GM23338 (cell line): ENCODE measurements around the gene STARD3. TPM values are rescaled to one million over a fixed set of nuclear protein-coding genes. Genes with fewer than 3 reads are reported as not detected.

Experiments
- ATAC-seq: fragments of 200-7000 bp; cut with Tn5 transposase; 3 replicates; pipeline ENCODE4 v1.9.1; 2020
- DNase-seq: peaks from one replicate; pipeline ENCODE4 v3.0.0-alpha.2; 2015; ENCODE audit warnings: low spot score
- H2AFZ ChIP-seq: fragments of 200-600 bp; sonication (generic); 2 replicates; pipeline ENCODE4 v1.8.0; 2016; ENCODE audit warnings: antibody characterized with exemption, mild to moderate bottlenecking, moderate library complexity
- H3F3A ChIP-seq: fragments of 200-600 bp; sonication (generic); replicated peaks from 2 replicates; pipeline ENCODE4 v1.8.0; 2017; ENCODE audit warnings: antibody characterized with exemption, mixed run types, low read depth
- H3K27ac ChIP-seq: fragments of 200-600 bp; sonication (generic); 2 replicates; pipeline ENCODE4 v1.6.1; 2016; ENCODE audit warnings: low read depth
- H3K27me3 ChIP-seq: fragments of 200-600 bp; sonication (generic); 2 replicates; pipeline ENCODE4 v1.8.0; 2016; ENCODE audit warnings: mild to moderate bottlenecking, mixed run types, moderate library complexity; ENCODE audit not compliant: insufficient read depth
- H3K36me3 ChIP-seq: fragments of 200-600 bp; sonication (generic); 2 replicates; pipeline ENCODE4 v1.8.0; 2016; ENCODE audit warnings: mild to moderate bottlenecking; ENCODE audit not compliant: insufficient read depth
- H3K4me1 ChIP-seq: fragments of 200-600 bp; sonication (generic); 2 replicates; pipeline ENCODE4 v1.8.0; 2016; ENCODE audit warnings: mild to moderate bottlenecking, moderate library complexity; ENCODE audit not compliant: insufficient read depth
- H3K4me2 ChIP-seq: fragments of 200-600 bp; sonication (generic); 2 replicates; pipeline ENCODE4 v1.7.1; 2017; ENCODE audit warnings: mixed run types
- H3K4me3 ChIP-seq: fragments of 200-600 bp; sonication (generic); 2 replicates; pipeline ENCODE4 v1.6.1; 2016; ENCODE audit warnings: mixed run types
- H3K79me2 ChIP-seq: fragments of 200-600 bp; sonication (generic); replicated peaks from 2 replicates; pipeline ENCODE4 v1.8.0; 2017; ENCODE audit warnings: mild to moderate bottlenecking; ENCODE audit not compliant: insufficient read depth
- H3K9me2 ChIP-seq: fragments of 200-600 bp; sonication (generic); 2 replicates; pipeline ENCODE4 v1.8.0; 2017; ENCODE audit not compliant: insufficient read depth
- H4K20me1 ChIP-seq: fragments of 200-600 bp; sonication (generic); replicated peaks from 2 replicates; pipeline ENCODE4 v1.8.0; 2017; ENCODE audit warnings: mild to moderate bottlenecking; ENCODE audit not compliant: insufficient read depth
- H3K27ac Mint-ChIP-seq: 2 replicates; pipeline ENCODE4 v1.8.0; 2020; ENCODE audit warnings: inconsistent platforms, mild to moderate bottlenecking, moderate library complexity, mixed read lengths
- H3K27me3 Mint-ChIP-seq: 3 replicates; pipeline ENCODE4 v1.8.0; 2022; ENCODE audit warnings: low read depth, mild to moderate bottlenecking, moderate library complexity, mixed read lengths, inconsistent platforms; ENCODE audit not compliant: insufficient read depth, poor library complexity
- H3K36me3 Mint-ChIP-seq: 3 replicates; pipeline ENCODE4 v1.8.0; 2021; ENCODE audit warnings: low read depth, mild to moderate bottlenecking, inconsistent platforms, moderate library complexity, mixed read lengths
- H3K4me1 Mint-ChIP-seq: 3 replicates; pipeline ENCODE4 v1.8.0; 2020; ENCODE audit warnings: mild to moderate bottlenecking, inconsistent platforms, mixed read lengths
- H3K4me3 Mint-ChIP-seq: 3 replicates; pipeline ENCODE4 v1.8.0; 2021; ENCODE audit warnings: moderate library complexity, mild to moderate bottlenecking, inconsistent platforms, mixed read lengths
- H3K9me3 Mint-ChIP-seq: 3 replicates; pipeline ENCODE4 v1.8.0; 2020; ENCODE audit warnings: moderate library complexity, mild to moderate bottlenecking, inconsistent platforms, mixed read lengths
- CREB1 ChIP-seq: fragments of 250-450 bp; sonication (Bioruptor Pico); IDR thresholded peaks from 2 replicates; pipeline ENCODE4 v1.5.0; 2020; ENCODE audit warnings: low read depth, mild to moderate bottlenecking, moderate library complexity
- CTCF ChIP-seq, 2 experiments: fragments of 200-600 bp in 1 of 2; sonication (generic) in 1 of 2; conservative IDR thresholded peaks; 2 replicates each; pipeline versions ENCODE4 v1.5.1 to v1.6.1; 2016 to 2017; ENCODE audit warnings: antibody characterized with exemption in 2 of 2, low read depth in 2 of 2, mild to moderate bottlenecking in 2 of 2, moderate library complexity in 1 of 2
- ETS1 ChIP-seq: IDR thresholded peaks from 2 replicates; pipeline ENCODE4 v1.6.1; 2016; ENCODE audit warnings: antibody characterized with exemption
- EZH2 ChIP-seq: fragments of 200-600 bp; sonication (generic); IDR thresholded peaks from one replicate; pipeline ENCODE4 v1.8.0; 2017; ENCODE audit warnings: antibody characterized with exemption, mild to moderate bottlenecking, low read depth; ENCODE audit not compliant: unreplicated experiment
- EZH2phosphoT487 ChIP-seq: fragments of 200-600 bp; sonication (generic); IDR thresholded peaks from one replicate; pipeline ENCODE4 v1.8.1; 2018; ENCODE audit warnings: antibody characterized with exemption; ENCODE audit not compliant: unreplicated experiment
- JUNB ChIP-seq: IDR thresholded peaks from one replicate; pipeline ENCODE4 v1.6.1; 2016; ENCODE audit warnings: antibody characterized with exemption; ENCODE audit not compliant: unreplicated experiment
- NANOG ChIP-seq: IDR thresholded peaks from 2 replicates; pipeline ENCODE4 v1.6.1; 2016; ENCODE audit warnings: antibody characterized with exemption, borderline replicate concordance
- POLR2AphosphoS5 ChIP-seq: IDR thresholded peaks from 2 replicates; pipeline ENCODE4 v1.6.1; 2016; ENCODE audit warnings: antibody characterized with exemption, low read depth
- STAT1 ChIP-seq: IDR thresholded peaks from one replicate; pipeline ENCODE4 v1.6.1; 2016; ENCODE audit warnings: antibody characterized with exemption; ENCODE audit not compliant: unreplicated experiment
- ZNF114 ChIP-seq: fragments of 250-450 bp; sonication (Bioruptor Pico); IDR thresholded peaks from 2 replicates; pipeline ENCODE4 v1.5.0; 2020; ENCODE audit warnings: mild to moderate bottlenecking, moderate library complexity
- polyA plus RNA-seq: library from polyadenylated mRNA; unstranded; fragments of >200 nt; fragmentation: Nextera tagmentation; extraction: Ambion mirVana; gene quantifications from 2 replicates; pipeline ENCODE4 v1.2.1, GENCODE V29; 2016
- total RNA-seq: library from RNA; depleted of rRNA; stranded (reverse); fragments of >200 nt; shearing (Covaris generic); gene quantifications from 2 replicates; pipeline ENCODE4 v1.2.3, GENCODE V29; 2014
- TF ChIP-seq, protein P1 (sequence below): fragments of 250-450 bp; sonication (Bioruptor Pico); IDR thresholded peaks from 2 replicates; pipeline ENCODE4 v1.5.0; 2020; ENCODE audit warnings: mild to moderate bottlenecking, moderate library complexity

The STARD3 gene
- total and polyA plus RNA-seq, 2 experiments from 2014 or later = 26.4 to 53.3 TPM

DNA sequence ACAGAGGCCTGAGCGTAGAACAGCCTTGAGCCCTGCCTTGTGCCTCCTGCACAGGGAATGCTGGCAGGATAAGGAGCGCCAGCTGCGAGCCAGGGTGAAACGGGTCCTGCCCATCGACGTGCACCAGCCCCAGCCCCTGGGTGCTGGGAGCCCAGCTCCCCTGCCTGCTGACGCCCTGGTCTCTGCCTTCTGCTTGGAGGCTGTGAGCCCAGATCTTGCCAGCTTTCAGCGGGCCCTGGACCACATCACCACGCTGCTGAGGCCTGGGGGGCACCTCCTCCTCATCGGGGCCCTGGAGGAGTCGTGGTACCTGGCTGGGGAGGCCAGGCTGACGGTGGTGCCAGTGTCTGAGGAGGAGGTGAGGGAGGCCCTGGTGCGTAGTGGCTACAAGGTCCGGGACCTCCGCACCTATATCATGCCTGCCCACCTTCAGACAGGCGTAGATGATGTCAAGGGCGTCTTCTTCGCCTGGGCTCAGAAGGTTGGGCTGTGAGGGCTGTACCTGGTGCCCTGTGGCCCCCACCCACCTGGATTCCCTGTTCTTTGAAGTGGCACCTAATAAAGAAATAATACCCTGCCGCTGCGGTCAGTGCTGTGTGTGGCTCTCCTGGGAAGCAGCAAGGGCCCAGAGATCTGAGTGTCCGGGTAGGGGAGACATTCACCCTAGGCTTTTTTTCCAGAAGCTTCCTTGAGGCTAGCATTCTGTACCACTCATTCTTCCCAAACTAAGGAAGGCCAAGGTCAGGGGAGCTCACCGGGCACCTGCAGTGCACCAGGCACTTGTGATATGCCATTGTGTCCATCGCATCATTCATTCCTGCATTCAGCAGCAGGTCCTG lies 33.2 kb downstream of the STARD3 start:
- no peaks in the 10 kb centered on the region for H3K9me2 ChIP-seq
- H3K36me3 Mint-ChIP-seq = no peaks in the 10 kb centered on the region; the same call in 2 of the 3 replicates
- no peak overlapping the region; the same call in 2 of the 3 replicates for H3K4me3 Mint-ChIP-seq
- no peak overlapping the region for H3K4me2 ChIP-seq
- no peak overlapping the region for H3K4me3 ChIP-seq
- H3K4me1 ChIP-seq = peaks cover 25% of the 10 kb centered on the region
- H3K27me3 Mint-ChIP-seq = peaks cover 31% of the 10 kb centered on the region
- no peaks in the 10 kb centered on the region for H3F3A ChIP-seq
- DNase-seq (no peak), ATAC-seq (no peak)
- H3K9me3 Mint-ChIP-seq = no peaks in the 10 kb centered on the region
- no peak overlapping the region for H2AFZ ChIP-seq
- TF ChIP-seq NANOG (no peak), EZH2 (no peak), ZNF114 (CRISPR knock-in tag) (no peak), POLR2AphosphoS5 (no peak), CTCF (conservative IDR thresholded peaks at IDR 0.05; ENCODE audit: low read depth in 2 of 2) (no peak)
- no peaks in the 10 kb centered on the region for H3K36me3 ChIP-seq
- no peaks in the 10 kb centered on the region; the same call in 1 of the 2 replicates for H4K20me1 ChIP-seq
- peaks cover 25% of the 10 kb centered on the region for H3K4me1 Mint-ChIP-seq
- H3K27me3 ChIP-seq = peaks cover 41% of the 10 kb centered on the region
- no peaks in the 10 kb centered on the region for H3K79me2 ChIP-seq
- no peak overlapping the region for H3K27ac ChIP-seq
- no peak overlapping the region for H3K27ac Mint-ChIP-seq

DNA sequence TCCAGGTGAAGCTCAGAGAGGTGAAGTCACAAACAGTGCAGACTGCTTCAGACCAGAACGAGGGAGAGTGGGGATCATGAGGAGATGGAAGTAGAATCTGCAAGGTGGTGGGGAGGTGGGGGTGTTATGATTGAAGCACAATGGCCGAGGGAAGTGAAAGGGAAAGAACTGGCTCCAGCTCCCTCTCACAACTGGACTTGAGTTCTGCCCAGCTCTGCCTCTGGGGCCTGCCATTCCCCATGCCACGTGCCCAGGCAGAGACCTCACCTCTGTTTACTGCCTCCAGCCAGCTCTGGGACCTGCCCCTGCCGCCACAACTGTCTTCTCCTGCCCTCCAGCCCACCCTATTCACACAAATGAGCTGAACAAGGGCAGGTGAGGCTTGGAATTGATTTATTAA lies 33.8 kb downstream of the STARD3 start:
- no peak overlapping the region for H3K4me3 Mint-ChIP-seq
- TF ChIP-seq POLR2AphosphoS5 (no peak), EZH2phosphoT487 (no peak), CREB1 (CRISPR knock-in tag) (no peak), ETS1 (no peak), JUNB (no peak), STAT1 (no peak)
- TF ChIP-seq, protein P1, sequence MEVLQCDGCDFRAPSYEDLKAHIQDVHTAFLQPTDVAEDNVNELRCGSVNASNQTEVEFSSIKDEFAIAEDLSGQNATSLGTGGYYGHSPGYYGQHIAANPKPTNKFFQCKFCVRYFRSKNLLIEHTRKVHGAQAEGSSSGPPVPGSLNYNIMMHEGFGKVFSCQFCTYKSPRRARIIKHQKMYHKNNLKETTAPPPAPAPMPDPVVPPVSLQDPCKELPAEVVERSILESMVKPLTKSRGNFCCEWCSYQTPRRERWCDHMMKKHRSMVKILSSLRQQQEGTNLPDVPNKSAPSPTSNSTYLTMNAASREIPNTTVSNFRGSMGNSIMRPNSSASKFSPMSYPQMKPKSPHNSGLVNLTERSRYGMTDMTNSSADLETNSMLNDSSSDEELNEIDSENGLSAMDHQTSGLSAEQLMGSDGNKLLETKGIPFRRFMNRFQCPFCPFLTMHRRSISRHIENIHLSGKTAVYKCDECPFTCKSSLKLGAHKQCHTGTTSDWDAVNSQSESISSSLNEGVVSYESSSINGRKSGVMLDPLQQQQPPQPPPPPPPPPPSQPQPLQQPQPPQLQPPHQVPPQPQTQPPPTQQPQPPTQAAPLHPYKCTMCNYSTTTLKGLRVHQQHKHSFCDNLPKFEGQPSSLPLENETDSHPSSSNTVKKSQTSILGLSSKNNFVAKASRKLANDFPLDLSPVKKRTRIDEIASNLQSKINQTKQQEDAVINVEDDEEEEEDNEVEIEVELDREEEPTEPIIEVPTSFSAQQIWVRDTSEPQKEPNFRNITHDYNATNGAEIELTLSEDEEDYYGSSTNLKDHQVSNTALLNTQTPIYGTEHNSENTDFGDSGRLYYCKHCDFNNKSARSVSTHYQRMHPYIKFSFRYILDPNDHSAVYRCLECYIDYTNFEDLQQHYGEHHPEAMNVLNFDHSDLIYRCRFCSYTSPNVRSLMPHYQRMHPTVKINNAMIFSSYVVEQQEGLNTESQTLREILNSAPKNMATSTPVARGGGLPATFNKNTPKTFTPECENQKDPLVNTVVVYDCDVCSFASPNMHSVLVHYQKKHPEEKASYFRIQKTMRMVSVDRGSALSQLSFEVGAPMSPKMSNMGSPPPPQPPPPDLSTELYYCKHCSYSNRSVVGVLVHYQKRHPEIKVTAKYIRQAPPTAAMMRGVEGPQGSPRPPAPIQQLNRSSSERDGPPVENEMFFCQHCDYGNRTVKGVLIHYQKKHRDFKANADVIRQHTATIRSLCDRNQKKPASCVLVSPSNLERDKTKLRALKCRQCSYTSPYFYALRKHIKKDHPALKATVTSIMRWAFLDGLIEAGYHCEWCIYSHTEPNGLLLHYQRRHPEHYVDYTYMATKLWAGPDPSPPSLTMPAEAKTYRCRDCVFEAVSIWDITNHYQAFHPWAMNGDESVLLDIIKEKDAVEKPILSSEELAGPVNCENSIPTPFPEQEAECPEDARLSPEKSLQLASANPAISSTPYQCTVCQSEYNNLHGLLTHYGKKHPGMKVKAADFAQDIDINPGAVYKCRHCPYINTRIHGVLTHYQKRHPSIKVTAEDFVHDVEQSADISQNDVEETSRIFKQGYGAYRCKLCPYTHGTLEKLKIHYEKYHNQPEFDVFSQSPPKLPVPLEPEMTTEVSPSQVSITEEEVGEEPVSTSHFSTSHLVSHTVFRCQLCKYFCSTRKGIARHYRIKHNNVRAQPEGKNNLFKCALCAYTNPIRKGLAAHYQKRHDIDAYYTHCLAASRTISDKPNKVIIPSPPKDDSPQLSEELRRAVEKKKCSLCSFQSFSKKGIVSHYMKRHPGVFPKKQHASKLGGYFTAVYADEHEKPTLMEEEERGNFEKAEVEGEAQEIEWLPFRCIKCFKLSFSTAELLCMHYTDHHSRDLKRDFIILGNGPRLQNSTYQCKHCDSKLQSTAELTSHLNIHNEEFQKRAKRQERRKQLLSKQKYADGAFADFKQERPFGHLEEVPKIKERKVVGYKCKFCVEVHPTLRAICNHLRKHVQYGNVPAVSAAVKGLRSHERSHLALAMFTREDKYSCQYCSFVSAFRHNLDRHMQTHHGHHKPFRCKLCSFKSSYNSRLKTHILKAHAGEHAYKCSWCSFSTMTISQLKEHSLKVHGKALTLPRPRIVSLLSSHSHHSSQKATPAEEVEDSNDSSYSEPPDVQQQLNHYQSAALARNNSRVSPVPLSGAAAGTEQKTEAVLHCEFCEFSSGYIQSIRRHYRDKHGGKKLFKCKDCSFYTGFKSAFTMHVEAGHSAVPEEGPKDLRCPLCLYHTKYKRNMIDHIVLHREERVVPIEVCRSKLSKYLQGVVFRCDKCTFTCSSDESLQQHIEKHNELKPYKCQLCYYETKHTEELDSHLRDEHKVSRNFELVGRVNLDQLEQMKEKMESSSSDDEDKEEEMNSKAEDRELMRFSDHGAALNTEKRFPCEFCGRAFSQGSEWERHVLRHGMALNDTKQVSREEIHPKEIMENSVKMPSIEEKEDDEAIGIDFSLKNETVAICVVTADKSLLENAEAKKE (CRISPR knock-in tag) = no peak

More for the DNA sequence above, 33.8 kb downstream of the STARD3 start:
- H3K4me2 ChIP-seq = no peak overlapping the region
- no peaks in the 10 kb centered on the region for H3K9me3 Mint-ChIP-seq
- no peaks in the 10 kb centered on the region; the same call in 1 of the 2 replicates for H4K20me1 ChIP-seq
- peaks cover 25% of the 10 kb centered on the region for H3K4me1 Mint-ChIP-seq
- no peak overlapping the region for H3K27ac ChIP-seq
- H2AFZ ChIP-seq = no peak overlapping the region
- no peaks in the 10 kb centered on the region for H3K36me3 ChIP-seq
- peaks cover 20% of the 10 kb centered on the region for H3K4me1 ChIP-seq
- no peak for DNase-seq
- no peak for ATAC-seq
- no peaks in the 10 kb centered on the region; the same call in 2 of the 3 replicates for H3K36me3 Mint-ChIP-seq
- no peaks in the 10 kb centered on the region for H3K9me2 ChIP-seq
- H3K27me3 Mint-ChIP-seq = peaks cover 35% of the 10 kb centered on the region
- H3K4me3 ChIP-seq = no peak overlapping the region
- no peak overlapping the region for H3K27ac Mint-ChIP-seq
- H3F3A ChIP-seq = no peaks in the 10 kb centered on the region
- no peaks in the 10 kb centered on the region for H3K79me2 ChIP-seq
- peaks cover 38% of the 10 kb centered on the region for H3K27me3 ChIP-seq
